Activated T-helper 1 cell treated with anti-CD3 and anti-CD28 coated beads, Interleukin-12 subunit alpha, Interleukin-12 subunit beta, Interleukin-2, Interleukin-4 antibody, amounts not matched to agents 30 ng/mL and 10 ng/mL and 1 ng/mL, durations not matched to agents 14 hours and 24 hours and 36 hours (primary cell): Measurements from ENCODE around the gene SHROOM1. TPM values are rescaled to one million over a fixed set of nuclear protein-coding genes. Genes with fewer than 3 reads are reported as not detected.
A peak's percentile ranks its signal among the peaks of the same experiment; 100 is the strongest.
"Not testable (repeated sequence)": the region's sequence is repeated elsewhere in the genome, so short reads cannot be mapped to it uniquely, and the experiment has no call there.

Experiments used
- DNase-seq: peaks from one replicate; pipeline ENCODE4 v3.0.0; 2021; ENCODE audit warnings: low spot score
- H3K27ac Mint-ChIP-seq: one replicate; pipeline ENCODE4 v1.8.0; 2021; ENCODE audit warnings: mild to moderate bottlenecking, mixed read lengths
- H3K27me3 Mint-ChIP-seq: one replicate; pipeline ENCODE4 v1.8.0; 2022; ENCODE audit warnings: mild to moderate bottlenecking, moderate library complexity, mixed read lengths; ENCODE audit not compliant: insufficient read depth
- H3K36me3 Mint-ChIP-seq: one replicate; pipeline ENCODE4 v1.8.0; 2021; ENCODE audit warnings: low read depth, mixed read lengths
- H3K4me1 Mint-ChIP-seq: one replicate; pipeline ENCODE4 v1.8.0; 2021; ENCODE audit warnings: low read depth, mixed read lengths
- H3K4me3 Mint-ChIP-seq: one replicate; pipeline ENCODE4 v1.8.0; 2021; ENCODE audit warnings: mild to moderate bottlenecking, moderate library complexity, mixed read lengths
- H3K9me3 Mint-ChIP-seq: one replicate; pipeline ENCODE4 v1.8.0; 2021; ENCODE audit warnings: mixed read lengths
- intact Hi-C: fragments of 100-400 bp; cut with micrococcal nuclease; formaldehyde crosslinking; loops from one replicate; pipeline ENCODE4 v1.15.1; 2024
- total RNA-seq: library from RNA; stranded (reverse); gene quantifications from 2 replicates; pipeline ENCODE4 v1.2.3, GENCODE V29; 2022

Gene SHROOM1
- total RNA-seq, 1 donor from 2014 or later = 6.5 TPM

- DNase-seq = peak; percentile 93
- peaks cover 24% of the 10 kb centered on the region for H3K36me3 Mint-ChIP-seq
- peak within 1 kb of the TSS; percentile 99 for H3K27ac Mint-ChIP-seq
- peaks cover 33% of the 10 kb centered on the region for H3K4me1 Mint-ChIP-seq
- no peaks in the 10 kb centered on the region for H3K27me3 Mint-ChIP-seq
- intact Hi-C loops = loop anchor here (1.0 to 5.0 kb wide), 14 partner anchors 16 to 1232 kb away; partner anchors contain the start of genes AFF4, KIF3A, P4HA2 and RAPGEF6
- H3K9me3 Mint-ChIP-seq = no peaks in the 10 kb centered on the region
- H3K4me3 Mint-ChIP-seq = peak within 1 kb of the TSS; percentile 95
Observed at GRCh38 chr5:132866342-132867045, 36.0 kb upstream of the SHROOM1 start, which contains the start of the genes GDF9 and UQCRQ. TSS of gene GDF9 (minus strand) at chr5:132866469. CDS start at chr5:132864533, 1,936 bp downstream. TSS of gene UQCRQ (plus strand) at chr5:132866642. CDS start at chr5:132866882, 240 bp downstream.

GRCh38 chr5:132865668-132866341, 35.4 kb upstream of the SHROOM1 start:
- intact Hi-C loops = loop anchor here (1.0 to 5.0 kb wide), 14 partner anchors 17 to 1231 kb away; partner anchors contain the start of genes AFF4, KIF3A, P4HA2 and RAPGEF6
- no peak for DNase-seq
- Mint-ChIP-seq H3K36me3 (peaks cover 21% of the 10 kb centered on the region), H3K27me3 (no peaks in the 10 kb centered on the region), H3K27ac (peak overlapping the region; percentile 99), H3K4me1 (peaks cover 33% of the 10 kb centered on the region), H3K4me3 (peak overlapping the region; percentile 95), H3K9me3 (no peaks in the 10 kb centered on the region)

GRCh38 chr5:132860742-132861141, 30.3 kb upstream of the SHROOM1 start:
- no peak for DNase-seq
- no peaks in the 10 kb centered on the region for H3K36me3 Mint-ChIP-seq
- H3K27me3 Mint-ChIP-seq = peaks cover 4% of the 10 kb centered on the region
- peaks cover 13% of the 10 kb centered on the region for H3K4me1 Mint-ChIP-seq
- intact Hi-C loops = no loop called here
- no peak overlapping the region for H3K4me3 Mint-ChIP-seq
- H3K9me3 Mint-ChIP-seq = no peaks in the 10 kb centered on the region
- no peak overlapping the region for H3K27ac Mint-ChIP-seq

GRCh38 chr5:132859889-132860437, 29.5 kb upstream of the SHROOM1 start:
- Mint-ChIP-seq H3K9me3 (no peaks in the 10 kb centered on the region), H3K27me3 (peaks cover 4% of the 10 kb centered on the region), H3K36me3 (no peaks in the 10 kb centered on the region), H3K27ac (no peak overlapping the region), H3K4me1 (peaks cover 6% of the 10 kb centered on the region), H3K4me3 (no peak overlapping the region)
- intact Hi-C loops = no loop called here
- DNase-seq = no peak

GRCh38 chr5:132856011-132856410, 25.6 kb upstream of the SHROOM1 start:
- H3K27me3 Mint-ChIP-seq = peaks cover 4% of the 10 kb centered on the region
- no peak for DNase-seq

GRCh38 chr5:132854992-132855391, 24.5 kb upstream of the SHROOM1 start:
- H3K27ac Mint-ChIP-seq, H3K4me3 Mint-ChIP-seq, H3K36me3 Mint-ChIP-seq, intact Hi-C loops, H3K9me3 Mint-ChIP-seq, H3K4me1 Mint-ChIP-seq, DNase-seq, H3K27me3 Mint-ChIP-seq: not testable (repeated sequence)

More at GRCh38 chr5:132856011-132856410, 25.6 kb upstream of the SHROOM1 start:
- no peak overlapping the region for H3K4me3 Mint-ChIP-seq
- no peaks in the 10 kb centered on the region for H3K9me3 Mint-ChIP-seq
- H3K36me3 Mint-ChIP-seq = no peaks in the 10 kb centered on the region
- intact Hi-C loops = no loop called here
- H3K27ac Mint-ChIP-seq = no peak overlapping the region
- peaks cover 6% of the 10 kb centered on the region for H3K4me1 Mint-ChIP-seq

- Mint-ChIP-seq H3K27ac (no peak overlapping the region), H3K4me1 (no peaks in the 10 kb centered on the region), H3K9me3 (no peaks in the 10 kb centered on the region), H3K36me3 (no peaks in the 10 kb centered on the region), H3K27me3 (peaks cover 6% of the 10 kb centered on the region), H3K4me3 (no peak overlapping the region)
- DNase-seq = no peak
- intact Hi-C loops = no loop called here
Observed at GRCh38 chr5:132854301-132854700, 23.9 kb upstream of the SHROOM1 start.

- DNase-seq = no peak
- Mint-ChIP-seq H3K9me3 (no peaks in the 10 kb centered on the region), H3K27ac (no peak overlapping the region), H3K4me1 (no peaks in the 10 kb centered on the region), H3K4me3 (no peak overlapping the region), H3K36me3 (no peaks in the 10 kb centered on the region), H3K27me3 (peaks cover 6% of the 10 kb centered on the region)
- intact Hi-C loops = no loop called here
Observed at GRCh38 chr5:132853790-132854189, 23.3 kb upstream of the SHROOM1 start.

- no peak for DNase-seq
- peaks cover 6% of the 10 kb centered on the region for H3K27me3 Mint-ChIP-seq
- H3K27ac Mint-ChIP-seq = no peak overlapping the region
- H3K36me3 Mint-ChIP-seq = no peaks in the 10 kb centered on the region
- no peaks in the 10 kb centered on the region for H3K4me1 Mint-ChIP-seq
- no peaks in the 10 kb centered on the region for H3K9me3 Mint-ChIP-seq
- intact Hi-C loops = no loop called here
- H3K4me3 Mint-ChIP-seq = no peak overlapping the region
Observed at GRCh38 chr5:132853323-132853722, 22.9 kb upstream of the SHROOM1 start.

- intact Hi-C loops = no loop called here
Observed at GRCh38 chr5:132850066-132850465, 19.6 kb upstream of the SHROOM1 start.

GRCh38 chr5:132849347-132849746, 18.9 kb upstream of the SHROOM1 start:
- intact Hi-C loops = no loop called here
- Mint-ChIP-seq H3K36me3 (no peaks in the 10 kb centered on the region), H3K9me3 (no peaks in the 10 kb centered on the region), H3K27me3 (peaks cover 7% of the 10 kb centered on the region), H3K27ac (no peak overlapping the region), H3K4me1 (no peaks in the 10 kb centered on the region), H3K4me3 (no peak overlapping the region)
- DNase-seq = no peak

More at GRCh38 chr5:132850066-132850465, 19.6 kb upstream of the SHROOM1 start:
- no peaks in the 10 kb centered on the region for H3K36me3 Mint-ChIP-seq
- H3K9me3 Mint-ChIP-seq = no peaks in the 10 kb centered on the region
- no peak overlapping the region for H3K4me3 Mint-ChIP-seq
- peaks cover 7% of the 10 kb centered on the region for H3K27me3 Mint-ChIP-seq
- DNase-seq = no peak
- H3K27ac Mint-ChIP-seq = no peak overlapping the region
- H3K4me1 Mint-ChIP-seq = no peaks in the 10 kb centered on the region

GRCh38 chr5:132848270-132848669, 17.8 kb upstream of the SHROOM1 start:
- Mint-ChIP-seq H3K36me3 (no peaks in the 10 kb centered on the region), H3K27ac (no peak overlapping the region), H3K27me3 (peaks cover 7% of the 10 kb centered on the region), H3K9me3 (no peaks in the 10 kb centered on the region), H3K4me3 (no peak overlapping the region), H3K4me1 (no peaks in the 10 kb centered on the region)
- intact Hi-C loops = no loop called here
- no peak for DNase-seq

- Mint-ChIP-seq H3K4me1 (no peaks in the 10 kb centered on the region), H3K27ac (no peak overlapping the region), H3K27me3 (peaks cover 2% of the 10 kb centered on the region), H3K36me3 (no peaks in the 10 kb centered on the region), H3K9me3 (no peaks in the 10 kb centered on the region), H3K4me3 (no peak overlapping the region)
- intact Hi-C loops = no loop called here
- DNase-seq = no peak
Observed at GRCh38 chr5:132841305-132841704, 10.9 kb upstream of the SHROOM1 start.
